Gastroesophageal sphincter (tissue), 4 donors: Measurements from ENCODE around the gene VKORC1L1. TPM values are rescaled to one million over a fixed set of nuclear protein-coding genes. Genes with fewer than 3 reads are reported as not detected.
"Not testable (repeated sequence)": the region's sequence is repeated elsewhere in the genome, so short reads cannot be mapped to it uniquely, and the experiment has no call there.

ENCODE experiments used
- ATAC-seq: fragments of 150-250 bp; one replicate; pipeline ENCODE4 v1.9.1; 2016; ENCODE audit warnings: mild to moderate bottlenecking, moderate library complexity
- H3K27ac ChIP-seq, 4 donors: fragments of 200-600 bp; sonication (generic) in 3 of 4; 1 replicate in 3 of 4; 2 replicates in 1 of 4; pipeline ENCODE4 v1.5.1; 2016 to 2019
- H3K27me3 ChIP-seq: fragments of 200-600 bp; sonication (generic); one replicate; pipeline ENCODE4 v1.5.1; 2019
- H3K36me3 ChIP-seq, 2 donors: fragments of 200-600 bp; sonication (generic); one replicate each; pipeline ENCODE4 v1.5.1; 2019; ENCODE audit warnings: control low read depth in 1 of 2
- H3K4me1 ChIP-seq, 3 donors: fragments of 200-600 bp; sonication (generic); 1 replicate in 2 of 3; 2 replicates in 1 of 3; pipeline ENCODE4 v1.5.1; 2016 to 2019; ENCODE audit warnings: control low read depth in 2 of 3
- H3K4me3 ChIP-seq, 2 donors: fragments of 200-600 bp; sonication (generic); one replicate each; pipeline ENCODE4 v1.5.1; 2019; ENCODE audit warnings: mild to moderate bottlenecking in 1 of 2, moderate library complexity in 1 of 2
- H3K9me3 ChIP-seq, 3 donors: fragments of 200-600 bp; sonication (generic); one replicate each; pipeline ENCODE4 v1.5.1; 2017 to 2019; ENCODE audit warnings: control low read depth in 2 of 3
- EP300 ChIP-seq: sonication (generic); formaldehyde crosslinking; IDR thresholded peaks from one replicate; pipeline ENCODE4 v1.6.1; 2017; ENCODE audit warnings: antibody characterized with exemption, mild to moderate bottlenecking
- POLR2A ChIP-seq, 2 donors: fragments of 450-650 bp; IDR thresholded peaks; one replicate each; pipeline ENCODE4 v1.6.1; 2017; ENCODE audit warnings: antibody characterized with exemption in 2 of 2, mild to moderate bottlenecking in 2 of 2, moderate library complexity in 1 of 2
- POLR2AphosphoS5 ChIP-seq: sonication (generic); formaldehyde crosslinking; IDR thresholded peaks from one replicate; pipeline ENCODE4 v1.6.1; 2017; ENCODE audit warnings: antibody characterized with exemption
- WGBS, 2 donors: methylation state at CpG; one replicate each; pipeline ENCODE4 v1.1.5; 2018; ENCODE audit warnings: low coverage in 1 of 2; 5-methylcytosine and 5-hydroxymethylcytosine counted together
- total RNA-seq, 4 donors: library from RNA; depleted of rRNA; stranded (reverse); fragments of >200 nt; gene quantifications; one replicate each; pipeline ENCODE4 v1.1.0, GENCODE V29; 2016
- TF ChIP-seq, protein P1 (sequence below), 4 experiments: fragments of 200-600 bp in 2 of 4; fragments of 450-650 bp in 2 of 4; sonication (generic) in 1 of 4; IDR thresholded peaks; one replicate each; pipeline ENCODE4 v1.5.1; 2017 to 2019; ENCODE audit warnings: antibody characterized with exemption in 4 of 4, mild to moderate bottlenecking in 2 of 4, moderate library complexity in 2 of 4

The VKORC1L1 gene
- total RNA-seq, 4 donors from 2014 or later: 20.4 to 30.2 (median 25.0) TPM

DNA sequence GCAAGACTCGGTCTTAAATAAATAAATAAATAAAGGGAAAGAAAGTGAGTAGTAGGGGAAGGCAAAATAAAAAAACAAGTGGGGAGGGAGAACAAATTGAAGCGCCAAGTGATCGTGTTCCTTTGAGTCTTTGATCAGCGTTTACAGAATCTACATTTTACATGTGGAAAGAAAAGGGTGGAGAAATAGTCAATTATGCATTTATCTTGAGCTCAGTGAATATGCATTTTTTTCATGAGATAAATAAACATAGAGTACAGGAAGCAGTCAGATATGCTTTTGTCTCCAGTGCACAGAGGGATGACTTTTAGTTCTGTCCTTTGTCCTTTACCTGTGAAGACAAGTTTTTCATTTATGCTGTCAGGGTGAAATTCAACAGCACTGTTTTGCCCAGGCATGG lies 115.2 kb downstream of the VKORC1L1 start:
- 45 to 78% methylated on average over 2 to 4 of the region's 4 CpGs for WGBS, 2 donors
- H3K4me3 ChIP-seq: no peak overlapping the region
- no peak overlapping the region for H3K27ac ChIP-seq
- H3K27me3 ChIP-seq: no peaks in the 10 kb centered on the region
- no peaks in the 10 kb centered on the region for H3K9me3 ChIP-seq
- H3K36me3 ChIP-seq: no peaks in the 10 kb centered on the region
- no peak for ATAC-seq
- H3K4me1 ChIP-seq: no peaks in the 10 kb centered on the region
- TF ChIP-seq EP300 (no peak), POLR2A (IDR thresholded peaks at IDR 0.05) (no peak)

DNA sequence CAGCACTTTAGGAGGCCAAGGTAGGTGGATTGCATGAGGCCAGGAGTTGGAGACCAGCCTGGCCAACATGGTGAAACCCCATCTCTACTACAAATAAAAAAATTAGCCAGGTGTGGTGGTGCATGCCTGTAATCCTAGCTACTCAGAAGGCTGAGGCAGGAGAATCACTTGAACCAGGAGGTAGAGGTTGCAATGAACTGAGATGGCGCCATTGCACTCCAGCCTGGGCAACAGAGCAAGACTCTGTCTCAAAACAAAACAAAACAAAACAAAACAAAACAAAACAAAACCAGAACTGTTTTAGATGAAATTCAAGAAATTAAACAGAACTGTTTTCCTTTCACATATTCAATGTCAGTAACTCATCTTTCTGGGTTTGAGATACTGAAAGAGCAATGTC lies 115.6 kb downstream of the VKORC1L1 start:
- H3K36me3 ChIP-seq, H3K27ac ChIP-seq, H3K27me3 ChIP-seq, H3K4me1 ChIP-seq, H3K9me3 ChIP-seq, ATAC-seq, H3K4me3 ChIP-seq: not testable (repeated sequence)
- WGBS, 2 donors: 89 to 100% methylated on average over 1 of the region's 1 CpG

DNA sequence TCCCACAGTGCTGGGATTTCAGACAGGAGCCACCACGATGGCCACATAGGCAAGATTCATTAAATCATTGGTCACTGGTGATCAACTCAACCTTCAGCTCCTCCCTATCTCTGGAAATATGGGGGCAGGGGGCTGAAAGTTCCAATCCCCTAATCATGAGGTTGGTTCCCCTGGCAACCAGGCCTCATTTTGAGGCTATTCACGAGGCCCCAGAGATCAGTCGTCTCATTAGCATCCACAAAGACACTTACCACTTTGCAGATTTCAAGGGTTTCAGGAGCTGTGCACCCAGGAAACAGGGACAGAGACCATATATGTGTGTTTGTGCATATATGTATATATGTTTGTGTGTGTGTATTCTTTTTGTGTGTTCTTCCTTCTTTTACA lies 116.8 kb downstream of the VKORC1L1 start:
- no peaks in the 10 kb centered on the region for H3K9me3 ChIP-seq
- H3K4me1 ChIP-seq: no peaks in the 10 kb centered on the region
- no peaks in the 10 kb centered on the region for H3K36me3 ChIP-seq
- no peaks in the 10 kb centered on the region for H3K27me3 ChIP-seq
- TF ChIP-seq, protein P1, sequence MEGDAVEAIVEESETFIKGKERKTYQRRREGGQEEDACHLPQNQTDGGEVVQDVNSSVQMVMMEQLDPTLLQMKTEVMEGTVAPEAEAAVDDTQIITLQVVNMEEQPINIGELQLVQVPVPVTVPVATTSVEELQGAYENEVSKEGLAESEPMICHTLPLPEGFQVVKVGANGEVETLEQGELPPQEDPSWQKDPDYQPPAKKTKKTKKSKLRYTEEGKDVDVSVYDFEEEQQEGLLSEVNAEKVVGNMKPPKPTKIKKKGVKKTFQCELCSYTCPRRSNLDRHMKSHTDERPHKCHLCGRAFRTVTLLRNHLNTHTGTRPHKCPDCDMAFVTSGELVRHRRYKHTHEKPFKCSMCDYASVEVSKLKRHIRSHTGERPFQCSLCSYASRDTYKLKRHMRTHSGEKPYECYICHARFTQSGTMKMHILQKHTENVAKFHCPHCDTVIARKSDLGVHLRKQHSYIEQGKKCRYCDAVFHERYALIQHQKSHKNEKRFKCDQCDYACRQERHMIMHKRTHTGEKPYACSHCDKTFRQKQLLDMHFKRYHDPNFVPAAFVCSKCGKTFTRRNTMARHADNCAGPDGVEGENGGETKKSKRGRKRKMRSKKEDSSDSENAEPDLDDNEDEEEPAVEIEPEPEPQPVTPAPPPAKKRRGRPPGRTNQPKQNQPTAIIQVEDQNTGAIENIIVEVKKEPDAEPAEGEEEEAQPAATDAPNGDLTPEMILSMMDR (IDR thresholded peaks at IDR 0.05): no peak
- TF ChIP-seq POLR2A (IDR thresholded peaks at IDR 0.05) (no peak), POLR2AphosphoS5 (no peak), EP300 (no peak)
- no peak overlapping the region for H3K27ac ChIP-seq
- WGBS, 2 donors: 50 to 71% methylated on average over 1 to 3 of the region's 3 CpGs
- no peak overlapping the region for H3K4me3 ChIP-seq
- no peak for ATAC-seq

DNA sequence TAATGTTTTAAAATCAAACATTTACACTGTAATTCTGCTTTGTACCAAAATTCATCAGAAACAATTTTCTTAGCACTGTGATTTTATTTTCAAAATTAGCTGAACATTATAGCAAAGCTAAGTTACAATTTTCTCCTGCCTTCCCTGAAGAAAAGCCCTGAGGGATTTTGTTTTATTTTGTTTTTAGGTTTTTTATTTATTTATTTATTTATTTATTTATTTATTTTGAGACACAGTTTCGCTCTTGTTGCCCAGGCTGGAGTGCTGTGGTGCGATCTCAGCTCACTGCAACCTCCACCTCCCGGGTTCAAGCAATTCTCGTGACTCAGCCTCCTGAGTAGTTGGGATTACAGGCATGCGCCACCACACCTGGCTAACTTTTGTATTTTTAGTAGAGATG lies 119.0 kb downstream of the VKORC1L1 start:
- H3K36me3 ChIP-seq, H3K9me3 ChIP-seq, ATAC-seq, H3K4me3 ChIP-seq, H3K4me1 ChIP-seq, H3K27me3 ChIP-seq: not testable (repeated sequence)
- peak overlapping the region in 1 of 4 donors; percentile 40 for H3K27ac ChIP-seq
- WGBS, 2 donors: 96% methylated on average over 5 of the region's 5 CpGs; no CpG with 5 or more reads in 1 of the 2 donors

DNA sequence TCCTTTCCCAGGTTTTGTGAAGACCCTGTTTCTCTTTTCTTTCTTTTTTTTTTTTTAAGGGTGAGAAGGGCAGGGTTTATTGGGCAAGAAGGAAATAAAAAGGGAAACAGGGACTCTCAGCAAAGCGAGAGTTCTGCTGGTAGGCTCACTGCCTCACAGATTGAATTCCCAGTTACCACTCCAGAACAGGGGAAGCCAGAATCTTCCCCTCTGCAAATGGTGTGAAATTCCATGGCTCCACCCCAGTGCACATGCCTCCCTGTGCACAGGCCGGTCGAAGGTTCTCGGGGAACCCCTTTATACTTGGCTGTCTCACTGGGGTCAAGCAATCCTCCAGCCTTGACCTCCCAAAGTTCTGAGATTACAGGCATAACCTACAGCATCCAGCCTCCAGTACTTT lies 119.7 kb downstream of the VKORC1L1 start:
- no peaks in the 10 kb centered on the region for H3K27me3 ChIP-seq
- no peak overlapping the region for H3K4me3 ChIP-seq
- H3K4me1 ChIP-seq: no peaks in the 10 kb centered on the region
- ATAC-seq: no peak
- H3K27ac ChIP-seq: no peak overlapping the region
- H3K36me3 ChIP-seq: no peaks in the 10 kb centered on the region
- H3K9me3 ChIP-seq: no peaks in the 10 kb centered on the region
- TF ChIP-seq EP300: no peak
- TF ChIP-seq, protein P1 (IDR thresholded peaks at IDR 0.05): no peak
- TF ChIP-seq POLR2A (IDR thresholded peaks at IDR 0.05): no peak
- no peak for TF ChIP-seq POLR2AphosphoS5
- 89 to 96% methylated on average over 3 to 4 of the region's 4 CpGs for WGBS, 2 donors

DNA sequence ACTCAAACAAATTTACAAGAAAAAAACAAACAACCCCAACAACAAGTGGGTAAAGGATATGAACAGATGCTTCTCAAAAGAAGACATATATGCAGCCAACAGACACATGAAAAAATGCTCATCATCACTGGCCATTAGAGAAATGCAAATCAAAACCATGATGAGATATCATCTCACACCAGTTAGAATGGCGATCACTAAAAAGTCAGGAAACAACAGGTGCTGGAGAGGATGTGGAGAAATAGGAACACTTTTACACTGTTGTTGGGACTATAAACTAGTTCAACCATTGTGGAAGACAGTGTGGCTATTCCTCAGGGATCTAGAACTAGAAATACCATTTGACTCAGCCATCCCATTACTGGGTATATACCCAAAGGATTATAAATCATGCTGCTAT lies 122.1 kb downstream of the VKORC1L1 start:
- H3K27me3 ChIP-seq, H3K4me3 ChIP-seq, ATAC-seq, H3K36me3 ChIP-seq, H3K27ac ChIP-seq, H3K4me1 ChIP-seq, H3K9me3 ChIP-seq: not testable (repeated sequence)
- WGBS, 2 donors: 36% methylated on average over 1 of the region's 1 CpG; no CpG with 5 or more reads in 1 of the 2 donors

DNA sequence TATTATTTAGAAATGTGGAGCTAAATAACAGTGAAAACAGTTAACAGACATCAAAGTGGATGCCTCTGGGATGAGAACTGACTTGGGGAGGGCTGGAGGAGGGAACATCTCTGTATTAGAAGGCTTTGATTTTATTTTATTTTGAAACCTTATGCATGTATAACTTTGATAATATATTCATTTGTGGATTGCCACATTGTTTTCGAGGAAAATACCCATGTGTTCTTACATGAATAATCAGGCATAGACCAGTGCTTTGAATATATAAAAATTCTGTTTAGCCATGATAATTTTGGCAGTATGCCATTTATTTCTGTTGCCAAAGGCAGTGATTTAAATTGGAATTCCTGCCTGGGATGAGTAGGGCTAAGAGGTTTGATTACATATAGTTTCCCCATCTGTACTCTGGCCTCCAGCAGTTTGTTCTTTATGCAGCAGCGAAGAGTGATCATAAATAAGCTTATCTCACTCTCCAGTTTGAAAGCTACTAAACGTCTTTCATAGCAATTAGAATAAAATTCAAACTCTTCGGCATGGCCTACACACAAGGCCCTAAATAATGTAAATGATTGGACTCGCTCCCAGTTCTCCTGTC lies 128.0 kb downstream of the VKORC1L1 start:
- not testable (repeated sequence) for H3K27me3 ChIP-seq, H3K36me3 ChIP-seq, H3K9me3 ChIP-seq, H3K4me3 ChIP-seq, ATAC-seq, H3K27ac ChIP-seq, H3K4me1 ChIP-seq
- 63 to 100% methylated on average over 1 of the region's 5 CpGs for WGBS, 2 donors

DNA sequence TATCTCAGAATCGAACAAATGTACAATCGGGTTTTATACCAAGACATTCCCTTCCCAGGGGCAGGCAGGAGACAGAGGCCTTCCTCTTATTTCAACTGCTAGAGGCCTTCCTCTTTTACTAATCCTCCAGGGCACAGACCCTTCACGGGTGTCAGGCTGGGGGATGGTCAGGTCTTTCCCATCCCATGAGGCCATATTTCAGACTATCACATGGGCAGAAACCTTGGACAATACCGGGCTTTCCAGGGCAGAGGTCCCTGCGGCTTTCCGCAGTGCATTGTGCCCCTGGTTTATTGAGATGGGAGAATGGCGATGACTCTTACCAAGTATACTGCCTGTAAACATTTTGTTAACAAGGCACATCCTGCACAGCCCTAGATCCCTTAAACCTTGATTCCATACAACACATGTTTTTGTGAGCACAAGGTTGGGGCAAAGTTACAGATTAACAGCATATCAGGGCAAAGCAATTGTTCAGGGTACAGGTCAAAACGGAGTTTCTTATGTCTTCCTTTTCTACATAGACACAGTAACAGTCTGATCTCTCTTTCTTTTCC lies 132.3 kb downstream of the VKORC1L1 start:
- not testable (repeated sequence) for ATAC-seq, H3K27ac ChIP-seq, H3K36me3 ChIP-seq, H3K4me1 ChIP-seq, H3K9me3 ChIP-seq, H3K4me3 ChIP-seq, H3K27me3 ChIP-seq
- WGBS, 2 donors: 79% methylated on average over 3 to 7 of the region's 8 CpGs
